GM11168 (cell line): ENCODE data around the gene LAGE3.

Experiments
- in situ Hi-C: fragments of 300-500 bp; cut with MboI; formaldehyde crosslinking; loops from one replicate; pipeline ENCODE4 v1.12.0; 2022; ENCODE audit warnings: low sequenced_read_pairs; ENCODE audit not compliant: unreplicated experiment

LAGE3 gene, protein sequence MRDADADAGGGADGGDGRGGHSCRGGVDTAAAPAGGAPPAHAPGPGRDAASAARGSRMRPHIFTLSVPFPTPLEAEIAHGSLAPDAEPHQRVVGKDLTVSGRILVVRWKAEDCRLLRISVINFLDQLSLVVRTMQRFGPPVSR

GRCh38 chrX:154478728-154479622 lies at the start of gene LAGE3:
Gene LAGE3 (minus strand): TSS chrX:154479281. CDS start chrX:154478915, 366 bp downstream.
- in situ Hi-C loops, result no loop called here

DNA sequence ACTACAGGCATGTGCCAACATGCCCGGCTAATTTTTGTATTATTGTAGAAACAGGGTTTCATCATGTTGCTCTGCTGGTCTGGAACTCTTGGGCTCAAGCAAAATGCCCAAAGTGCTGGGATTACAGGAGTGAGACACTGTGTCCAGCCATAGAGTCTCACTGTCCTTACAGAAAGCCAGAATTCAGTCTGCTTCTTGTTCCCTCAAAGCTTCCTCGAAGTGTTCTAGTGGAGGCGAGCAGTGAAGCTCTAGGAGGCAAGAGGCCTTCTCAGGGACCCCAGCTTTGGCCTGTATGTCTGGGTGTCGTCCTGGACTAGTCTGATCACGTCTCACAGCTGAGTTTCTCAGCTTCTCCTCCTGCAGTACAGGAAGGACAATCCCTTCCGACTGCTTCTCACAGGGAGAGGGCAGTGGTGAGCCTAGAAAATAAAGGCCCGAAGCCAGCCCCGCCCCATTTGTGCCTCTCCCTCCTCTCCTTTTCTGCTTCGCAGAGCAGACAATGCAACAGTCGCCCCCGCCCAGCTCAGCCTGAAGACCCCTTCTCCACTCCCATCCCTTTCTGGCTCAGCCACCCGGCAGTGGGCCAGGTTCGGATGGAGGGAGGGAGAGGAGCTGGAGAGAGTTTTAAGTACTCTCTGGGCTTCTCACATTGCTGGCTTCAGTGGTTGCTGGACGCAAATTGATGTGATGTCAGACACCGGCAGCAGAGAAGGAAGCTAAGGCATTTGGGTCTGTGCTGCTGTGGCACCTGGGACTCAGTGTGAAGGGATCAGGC lies 48.0 kb upstream of the LAGE3 start:
- in situ Hi-C loops, result loop anchor here (25.0 kb wide), 1 partner anchor 90 kb away; the partner anchor contains the start of genes ATP6AP1, FAM50A and GDI1

DNA sequence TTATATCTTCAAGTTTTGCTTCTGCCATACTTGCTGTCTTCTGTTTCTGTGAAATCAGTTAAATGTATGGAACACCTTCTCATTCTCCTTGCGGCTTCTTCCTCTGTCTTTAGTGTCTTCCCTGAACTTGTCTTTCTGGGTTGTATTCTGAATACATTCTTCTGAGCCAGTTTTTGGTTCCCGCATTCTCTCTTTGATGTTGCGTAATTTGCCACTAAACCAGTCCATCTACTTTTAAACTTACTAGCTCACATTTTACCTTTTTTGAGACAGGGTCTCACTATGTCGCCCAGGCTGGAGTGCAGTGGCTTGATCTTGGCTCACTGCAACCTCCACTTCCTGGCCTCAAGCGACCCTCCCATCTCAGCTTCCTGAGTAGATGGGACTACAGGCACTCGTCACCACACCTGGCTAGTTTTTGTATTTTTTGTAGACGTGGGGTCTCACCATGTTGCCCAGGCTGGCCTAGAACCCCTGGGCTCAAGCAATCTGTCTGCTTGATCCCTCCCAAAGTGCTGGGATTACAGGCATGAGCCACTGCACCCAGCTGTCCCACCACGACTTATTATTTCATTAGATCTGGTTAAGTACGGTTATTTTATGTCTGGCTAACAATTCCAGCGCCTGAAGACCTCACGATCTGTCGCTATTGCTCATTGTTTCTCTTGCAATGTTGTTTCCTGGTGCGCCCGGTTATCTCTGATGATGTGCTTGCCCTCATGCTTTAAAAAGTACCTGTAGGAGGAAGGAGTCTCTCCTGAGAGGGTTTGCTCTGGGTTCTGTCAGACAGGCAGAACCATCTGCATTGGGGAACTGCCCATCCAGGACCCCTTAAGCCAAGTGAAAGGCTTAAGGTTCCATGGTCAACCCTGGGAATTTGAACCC lies 46.8 kb upstream of the LAGE3 start:
- in situ Hi-C loops, result loop anchor here (25.0 kb wide), 1 partner anchor 89 kb away; the partner anchor contains the start of genes ATP6AP1, FAM50A and GDI1

GRCh38 chrX:154519389-154519788 lies 40.3 kb upstream of the LAGE3 start:
- in situ Hi-C loops, result no loop called here

GRCh38 chrX:154517101-154517781 lies 38.2 kb upstream of the LAGE3 start:
- in situ Hi-C loops, result no loop called here

DNA sequence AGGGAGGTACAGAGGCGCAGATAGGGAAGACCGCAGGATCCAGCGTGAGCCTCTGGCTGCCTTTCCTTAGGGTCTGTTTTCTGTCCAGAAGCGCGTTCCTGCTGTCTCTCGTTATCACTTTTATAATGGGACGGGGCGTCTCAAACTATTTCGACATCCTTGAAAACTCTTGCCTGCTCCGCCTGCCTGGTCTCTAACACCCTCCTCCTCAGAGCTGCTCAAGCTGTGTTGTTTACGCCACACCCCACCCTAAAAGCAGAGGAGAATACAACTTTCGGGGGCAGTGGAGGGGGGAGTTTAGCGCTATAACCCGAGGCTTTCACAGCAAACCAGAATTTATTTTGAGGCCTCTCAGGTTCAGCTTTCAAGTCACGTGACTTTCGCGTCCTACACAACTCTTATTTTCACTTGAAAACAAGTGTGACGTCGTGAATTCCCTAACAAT lies 37.6 kb upstream of the LAGE3 start:
- in situ Hi-C loops, result no loop called here

DNA sequence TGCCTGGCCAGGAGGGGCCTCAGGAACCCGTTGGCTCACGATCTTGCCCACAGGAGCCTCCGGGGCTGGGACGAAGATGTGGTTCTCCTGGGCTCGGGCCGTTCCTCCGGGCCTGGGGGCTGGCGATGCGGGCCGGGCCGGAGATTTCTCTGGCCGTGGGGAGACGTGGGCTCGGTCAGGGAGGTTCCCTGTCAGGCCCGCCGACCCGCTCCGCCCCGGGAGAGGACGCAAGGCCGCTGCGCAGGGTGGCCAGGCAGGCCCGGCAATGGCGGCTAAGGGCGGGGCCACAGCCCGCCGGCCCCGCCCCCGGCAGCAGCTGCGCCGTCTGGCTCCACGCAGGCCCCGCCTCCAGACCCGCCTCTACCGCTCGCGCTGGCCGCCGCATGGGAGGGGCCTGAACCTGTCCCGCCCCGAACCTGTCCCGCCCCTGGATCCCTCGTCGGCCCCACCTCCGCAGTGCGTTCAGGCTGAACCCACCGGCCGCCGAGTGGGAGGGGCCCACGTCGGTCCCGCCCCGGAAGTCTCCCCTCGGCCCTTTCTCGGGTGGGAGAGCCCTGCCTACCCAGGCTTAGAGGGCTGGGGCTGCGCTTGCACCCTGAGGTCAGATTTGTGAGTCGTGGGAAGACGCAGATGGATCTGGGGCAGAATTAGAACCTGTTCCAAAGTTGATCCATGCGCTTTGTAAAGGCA lies 37.0 kb upstream of the LAGE3 start, which contains the start of gene FAM3A:
Gene FAM3A (minus strand): TSS at position 267 of the 690 bp plus-strand sequence. CDS start 460 bp downstream, outside the sequence.
- in situ Hi-C loops, result no loop called here

- in situ Hi-C loops, result no loop called here
Measured at GRCh38 chrX:154515090-154515965, 36.2 kb upstream of the LAGE3 start.

GRCh38 chrX:154513716-154514115 lies 34.6 kb upstream of the LAGE3 start:
- in situ Hi-C loops, result no loop called here

DNA sequence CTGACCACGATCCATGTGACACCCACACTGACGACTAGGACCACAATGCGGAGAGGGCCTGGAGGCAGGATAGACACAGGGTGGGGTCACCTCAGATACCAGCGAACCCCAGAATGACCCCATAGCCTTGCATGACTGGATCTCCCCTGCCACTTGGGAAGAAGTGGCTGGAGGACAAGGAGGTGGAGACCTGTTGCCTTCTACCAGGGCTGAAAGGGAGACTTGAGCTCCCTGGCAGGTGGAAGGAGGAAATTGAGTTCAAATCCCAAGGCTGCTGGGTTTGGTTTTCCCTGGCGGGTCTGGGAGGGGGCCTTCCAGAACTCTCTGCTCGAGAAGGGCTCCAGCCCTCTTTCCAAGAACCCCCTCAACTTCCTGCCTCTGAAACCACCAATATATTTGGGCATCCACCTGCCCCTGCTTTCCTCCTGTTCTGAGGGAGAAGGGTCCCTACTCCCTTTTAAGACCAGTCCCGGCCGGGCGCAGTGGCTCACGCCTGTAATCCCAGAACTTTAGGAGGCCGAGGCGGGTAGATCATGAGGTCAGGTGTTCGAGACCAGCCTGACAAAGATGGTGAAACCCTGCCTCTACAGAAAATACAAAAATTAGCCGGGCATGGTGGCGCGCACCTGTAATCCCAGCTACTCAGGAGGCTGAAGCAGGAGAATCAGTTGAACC lies 33.9 kb upstream of the LAGE3 start:
- in situ Hi-C loops, result no loop called here

- in situ Hi-C loops, result no loop called here
Measured at GRCh38 chrX:154511761-154512160, 32.7 kb upstream of the LAGE3 start.

GRCh38 chrX:154509455-154509854 lies 30.4 kb upstream of the LAGE3 start:
- in situ Hi-C loops, result no loop called here

- in situ Hi-C loops, result no loop called here
Measured at GRCh38 chrX:154508384-154508745, 29.3 kb upstream of the LAGE3 start.

DNA sequence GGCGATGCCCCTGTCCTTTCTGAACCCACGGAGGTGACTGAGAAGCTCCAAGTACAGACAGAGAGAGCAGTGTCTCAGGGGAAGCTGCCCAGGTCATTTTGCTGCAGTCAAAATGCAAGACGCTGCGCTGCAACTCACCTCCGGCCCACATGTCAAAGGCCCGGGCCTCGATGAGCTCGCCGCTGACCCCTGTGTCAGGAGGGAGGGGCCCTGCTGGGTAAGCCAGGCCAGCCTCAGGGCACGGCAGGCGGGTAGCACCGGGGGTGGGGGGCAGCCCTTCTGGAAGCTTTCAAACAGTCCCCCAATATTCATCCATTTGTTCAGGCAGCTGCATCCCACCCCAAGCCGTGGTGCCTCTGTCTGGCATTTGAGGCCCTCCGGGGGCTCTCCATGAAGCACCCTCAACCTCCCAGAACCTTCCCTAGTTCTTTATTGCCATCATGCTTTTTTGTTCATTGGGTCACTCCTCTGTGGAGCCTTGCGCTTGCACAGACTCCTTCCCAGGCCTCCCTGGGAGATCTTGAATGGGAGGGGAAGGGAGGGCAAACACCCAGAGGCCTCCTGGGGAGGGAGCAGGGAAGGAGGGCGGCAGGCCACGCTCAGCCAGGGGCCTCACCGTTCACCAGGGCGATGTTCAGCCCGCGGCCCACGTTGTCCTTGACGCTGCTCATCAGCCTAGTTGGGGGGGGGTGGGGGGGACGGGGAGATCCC lies 28.7 kb upstream of the LAGE3 start:
- in situ Hi-C loops, result no loop called here

DNA sequence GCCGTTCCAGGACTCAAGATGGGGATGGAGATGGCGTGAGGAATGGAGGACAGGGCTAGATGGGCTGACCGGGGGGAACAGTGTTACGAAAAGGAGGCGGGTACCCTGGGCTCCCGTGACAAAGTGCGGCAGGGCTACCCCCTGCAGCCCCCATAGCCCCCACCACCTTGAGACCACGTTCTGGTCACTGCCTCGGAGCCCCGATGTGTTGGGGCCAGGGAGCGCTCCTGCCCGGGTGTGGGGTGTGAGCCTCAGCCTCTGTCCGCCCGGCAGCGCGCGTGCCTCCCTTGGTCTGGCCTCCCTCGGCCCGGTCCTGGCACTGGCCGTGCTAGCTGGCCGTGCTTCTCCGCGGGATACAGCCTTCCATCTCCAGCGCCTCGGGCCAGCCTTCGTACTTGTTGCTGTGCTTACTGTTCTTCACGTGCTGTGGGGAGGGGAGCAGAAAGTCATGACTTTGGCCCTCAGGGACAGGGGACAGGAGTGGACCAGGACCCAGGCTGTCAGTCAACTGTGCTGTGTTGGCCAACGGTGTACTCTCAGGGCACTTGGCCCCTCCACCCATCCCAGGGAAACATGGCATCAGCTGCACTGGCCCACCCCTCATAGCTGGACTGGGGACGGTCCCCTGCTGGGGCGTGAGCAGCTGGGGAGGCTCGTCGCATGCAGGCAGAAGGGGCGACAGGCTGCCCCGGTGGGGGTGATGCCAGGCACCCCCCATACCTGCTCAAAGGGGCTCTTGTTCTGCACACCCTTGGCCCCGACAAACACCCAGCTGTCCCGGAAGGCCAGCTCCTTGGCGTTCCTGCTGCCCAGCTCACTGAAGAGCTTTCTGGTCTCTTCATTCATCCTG lies 27.6 kb upstream of the LAGE3 start:
- in situ Hi-C loops, result no loop called here

DNA sequence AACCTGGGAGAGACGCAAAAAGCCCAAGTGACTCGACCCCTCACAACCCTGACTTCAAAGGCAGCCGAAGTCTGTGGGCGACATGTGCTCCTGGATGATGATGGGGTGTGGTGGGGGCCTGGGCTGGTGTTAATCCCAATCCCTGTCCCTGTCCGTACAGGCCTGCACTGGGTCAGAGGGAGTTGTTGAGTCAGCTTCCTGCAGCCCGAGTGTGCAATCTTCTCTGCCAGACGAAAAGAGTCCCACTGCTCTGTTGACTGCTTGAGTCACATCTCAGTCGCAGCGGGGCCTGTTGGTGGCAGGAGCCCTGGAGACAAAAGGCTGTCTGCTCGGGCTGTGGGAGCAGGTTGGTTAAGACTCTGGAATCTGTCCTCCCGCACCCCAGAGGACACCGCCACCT lies 26.7 kb upstream of the LAGE3 start:
- in situ Hi-C loops, result no loop called here
